IPS-NIHi7 (cell line): Measurements from ENCODE around the gene SIVA1.
A peak's percentile ranks its signal among the peaks of the same experiment; 100 is the strongest.
"Not testable (repeated sequence)": the region's sequence is repeated elsewhere in the genome, so short reads cannot be mapped to it uniquely, and the experiment has no call there.

Experiments
- DNase-seq: peaks from one replicate; pipeline ENCODE4 v3.0.0; 2012; ENCODE audit warnings: mixed read lengths; ENCODE audit errors: extremely low spot score

Gene SIVA1

GRCh38 chr14:104719343-104719742 is 33.6 kb upstream of the SIVA1 start:
- no peak for DNase-seq

- no peak for DNase-seq
Measured at GRCh38 chr14:104721505-104722431, 31.2 kb upstream of the SIVA1 start.

GRCh38 chr14:104722938-104723650 is 29.9 kb upstream of the SIVA1 start:
- peak; percentile 38 for DNase-seq

GRCh38 chr14:104723651-104724406 is 29.1 kb upstream of the SIVA1 start, which contains the start of gene ADSS1:
Gene ADSS1 (plus strand): TSS chr14:104724229. CDS start chr14:104724271, 42 bp downstream.
- peak; percentile 93 for DNase-seq

GRCh38 chr14:104724407-104724980 is 28.5 kb upstream of the SIVA1 start:
- peak; percentile 48 for DNase-seq

- DNase-seq: peak; percentile 85
Measured at GRCh38 chr14:104724981-104725771, 27.8 kb upstream of the SIVA1 start.

GRCh38 chr14:104725772-104726548 is 27.0 kb upstream of the SIVA1 start:
- no peak for DNase-seq

- DNase-seq: no peak
Measured at GRCh38 chr14:104726600-104727451, 26.1 kb upstream of the SIVA1 start.

GRCh38 chr14:104728631-104729030 is 24.3 kb upstream of the SIVA1 start:
- no peak for DNase-seq

- DNase-seq: not testable (repeated sequence)
Measured at GRCh38 chr14:104729176-104729834, 23.6 kb upstream of the SIVA1 start.

GRCh38 chr14:104729835-104730181 is 23.1 kb upstream of the SIVA1 start:
- no peak for DNase-seq

- no peak for DNase-seq
Measured at GRCh38 chr14:104730487-104730886, 22.5 kb upstream of the SIVA1 start.

- peak; percentile 82 for DNase-seq
Measured at GRCh38 chr14:104731320-104732294, 21.3 kb upstream of the SIVA1 start.

GRCh38 chr14:104732355-104732804 is 20.6 kb upstream of the SIVA1 start:
- no peak for DNase-seq

- DNase-seq: no peak
Measured at GRCh38 chr14:104732931-104733681, 19.8 kb upstream of the SIVA1 start.

GRCh38 chr14:104734051-104734587 is 18.8 kb upstream of the SIVA1 start:
- DNase-seq: no peak
